Effector CD8-positive, alpha-beta T cell (primary cell): ENCODE data around the gene BRAP.
"Not testable (repeated sequence)": the region's sequence is repeated elsewhere in the genome, so short reads cannot be mapped to it uniquely, and the experiment has no call there.

Experiments used
- DNase-seq: peaks from one replicate; lab custom pipeline; 2025; lab: John Stamatoyannopoulos, UW
- total RNA-seq, 4 experiments: gene quantifications; one replicate each; lab custom pipeline; 2026; lab: John Stamatoyannopoulos, UW

Gene BRAP
- total RNA-seq = 56.8 to 64.1 (median 63.6) reads per million in 4 experiments

GRCh38 chr12:111685811-111686573 is at the start of gene BRAP, which contains the start of gene ACAD10:
Gene BRAP (minus strand): TSS chr12:111685956. CDS start chr12:111685792, 164 bp downstream.
Gene ACAD10 (plus strand): TSS chr12:111686053. CDS start chr12:111692710, 6,657 bp downstream.
- DNase-seq = peak; percentile 87

DNA sequence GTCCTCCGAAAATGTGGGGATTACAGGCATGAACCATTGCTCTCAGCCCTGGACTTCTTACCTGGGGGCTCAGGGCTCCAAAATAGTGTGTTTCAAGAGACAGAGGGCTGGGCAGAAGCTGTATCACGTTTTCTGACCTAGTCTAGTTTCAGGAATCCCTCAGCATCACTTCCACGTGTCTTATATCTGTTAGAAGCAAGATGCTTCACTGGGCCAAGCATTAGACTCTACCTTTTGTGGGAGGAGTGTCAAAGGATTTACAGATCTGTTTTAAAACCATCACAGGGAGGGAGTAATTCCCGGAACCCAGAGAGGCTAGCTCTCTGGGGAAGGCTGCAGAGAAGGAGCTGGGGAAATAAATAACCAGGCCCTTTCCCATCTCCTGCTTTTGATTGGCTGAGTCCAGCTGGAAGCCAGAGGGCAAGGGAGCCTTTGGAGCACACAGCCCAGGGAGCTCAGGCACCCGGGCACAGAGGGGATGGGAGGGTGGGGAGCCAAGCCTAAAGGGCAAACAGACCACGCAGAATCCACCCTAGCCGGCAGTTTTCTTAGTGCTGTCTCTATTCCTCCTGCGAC is 47.7 kb upstream of the BRAP start:
- DNase-seq = no peak

- DNase-seq = no peak
These were observed 47.0 kb upstream of the BRAP start for GRCh38 chr12:111732786-111733185.

GRCh38 chr12:111730420-111730819 is 44.7 kb upstream of the BRAP start:
- DNase-seq = no peak

DNA sequence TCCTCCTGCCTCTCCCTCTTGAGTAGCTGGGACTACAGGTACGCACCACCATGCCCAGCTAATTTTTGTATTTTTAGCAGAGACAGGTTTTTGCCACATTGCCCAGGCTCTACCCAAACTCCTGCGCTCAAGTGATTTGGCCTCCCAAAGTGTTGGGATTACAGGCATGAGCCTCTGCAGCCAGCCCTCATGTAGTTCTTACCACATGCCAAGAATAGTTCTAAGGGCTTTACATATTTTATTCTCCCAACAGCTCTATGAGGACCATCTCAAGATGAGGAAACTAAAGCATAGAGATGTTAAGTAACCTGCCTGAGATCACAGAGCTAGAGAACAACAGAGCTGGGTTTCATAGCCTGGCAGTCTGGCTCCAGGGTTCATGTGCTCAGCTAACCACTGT is 43.0 kb upstream of the BRAP start:
- no peak for DNase-seq

GRCh38 chr12:111723646-111724360 is 38.0 kb upstream of the BRAP start:
- not testable (repeated sequence) for DNase-seq

- no peak for DNase-seq
These were observed 34.7 kb upstream of the BRAP start for GRCh38 chr12:111720457-111720856.

DNA sequence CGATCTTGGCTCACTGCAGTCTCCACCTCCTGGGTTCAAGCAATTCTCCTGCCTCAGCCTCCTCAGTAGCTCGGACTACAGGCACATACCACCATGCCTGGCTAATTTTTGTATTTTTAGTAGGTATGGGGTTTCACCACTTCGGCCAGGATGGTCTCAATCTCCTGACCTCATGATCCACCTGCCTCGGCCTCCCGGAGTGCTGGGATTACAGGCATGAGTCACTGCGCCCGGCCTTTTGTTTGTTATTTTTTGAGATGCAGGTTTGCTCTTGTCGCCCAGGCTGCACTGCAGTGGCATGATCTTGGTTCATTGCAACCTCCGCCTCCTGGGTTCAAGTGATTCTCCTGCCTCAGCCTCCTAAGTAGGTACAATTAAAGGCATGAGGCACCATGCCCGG is 33.6 kb upstream of the BRAP start:
- DNase-seq = not testable (repeated sequence)

GRCh38 chr12:111715279-111715678 is 29.5 kb upstream of the BRAP start:
- no peak for DNase-seq

- DNase-seq = no peak
These were observed 20.4 kb upstream of the BRAP start for GRCh38 chr12:111706145-111706544.

DNA sequence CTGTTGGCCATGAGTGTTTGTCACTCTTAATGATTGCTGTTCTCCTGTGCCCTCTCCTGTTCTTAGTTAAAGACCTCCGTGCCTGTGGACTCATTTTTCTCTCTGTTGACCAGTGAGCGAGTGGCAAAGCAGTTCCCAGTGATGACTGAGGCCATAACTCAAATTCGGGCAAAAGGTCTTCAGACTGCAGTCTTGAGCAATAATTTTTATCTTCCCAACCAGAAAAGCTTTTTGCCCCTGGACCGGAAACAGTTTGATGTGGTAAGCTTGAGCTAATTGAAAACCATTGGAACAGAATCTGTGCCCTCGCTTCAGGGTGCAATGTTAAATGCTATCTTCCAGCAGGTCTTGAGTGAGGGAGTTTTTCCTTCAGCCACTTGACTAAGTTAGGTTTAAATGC is 19.9 kb upstream of the BRAP start:
- no peak for DNase-seq

DNA sequence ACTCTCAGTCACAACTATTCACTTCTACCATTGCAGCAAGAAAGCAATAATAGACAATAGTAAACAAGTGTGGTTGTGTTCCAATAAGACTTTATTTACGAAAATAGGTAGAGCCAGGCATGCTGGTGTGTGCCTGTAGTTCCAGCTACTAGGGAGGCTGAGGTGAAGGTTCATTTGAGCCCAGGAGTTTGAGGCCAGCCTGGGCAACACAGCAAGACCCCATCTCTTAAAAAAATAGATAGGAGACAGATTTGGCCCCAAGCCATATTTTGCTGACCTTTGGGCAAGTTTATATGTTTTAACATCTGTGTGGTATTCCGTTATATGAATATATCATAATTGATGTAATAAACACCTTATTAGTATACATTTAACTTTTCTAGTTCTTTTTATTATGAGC is 14.2 kb upstream of the BRAP start:
- DNase-seq = no peak

GRCh38 chr12:111693818-111694217 is 8.1 kb upstream of the BRAP start:
- no peak for DNase-seq

- DNase-seq = no peak
These were observed 6.9 kb upstream of the BRAP start for GRCh38 chr12:111692575-111693210.

- no peak for DNase-seq
These were observed 5.5 kb upstream of the BRAP start for GRCh38 chr12:111691262-111691661.

DNA sequence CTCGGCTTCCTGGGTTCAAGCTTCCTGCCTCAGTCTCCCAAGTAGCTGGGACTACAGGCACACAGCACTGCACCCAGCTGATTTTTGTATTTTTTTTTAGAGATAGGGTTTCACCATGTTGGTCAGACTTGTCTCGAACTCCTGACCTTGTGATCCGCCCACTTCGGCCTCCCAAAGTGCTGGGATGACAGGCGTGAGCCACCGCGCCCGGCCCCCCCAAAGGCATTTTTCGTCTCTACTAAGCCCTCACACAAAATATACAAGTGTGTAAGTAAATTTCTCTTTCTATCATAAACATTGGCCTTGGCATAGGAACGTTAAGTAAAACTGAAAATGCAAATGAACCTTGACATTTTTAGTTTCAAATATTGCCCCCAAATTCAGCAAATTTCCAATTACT is 2.2 kb upstream of the BRAP start:
- DNase-seq = no peak

DNA sequence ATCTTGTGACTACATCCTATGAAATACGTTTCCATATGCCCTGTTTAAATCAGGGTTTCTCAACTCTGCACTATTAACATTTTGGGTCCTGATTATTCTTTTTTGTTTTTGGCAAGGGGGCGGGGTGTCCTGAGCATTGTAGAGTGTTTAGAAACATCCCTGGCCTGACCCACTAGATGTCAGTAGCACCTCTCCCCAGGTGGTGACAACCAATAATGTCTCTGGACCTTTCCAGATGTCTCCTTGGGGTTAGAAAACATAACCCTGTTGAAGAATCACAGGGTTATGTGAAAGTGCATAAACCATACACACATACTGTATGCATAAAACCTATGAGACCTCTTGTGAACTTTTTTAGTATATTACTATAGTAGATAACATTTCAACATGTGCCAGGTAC is 1.5 kb upstream of the BRAP start:
- DNase-seq = no peak

GRCh38 chr12:111686574-111687105 is 884 bp upstream of the BRAP start:
- no peak for DNase-seq

- no peak for DNase-seq
These were observed 390 bp downstream of the BRAP start for GRCh38 chr12:111685322-111685810.

DNA sequence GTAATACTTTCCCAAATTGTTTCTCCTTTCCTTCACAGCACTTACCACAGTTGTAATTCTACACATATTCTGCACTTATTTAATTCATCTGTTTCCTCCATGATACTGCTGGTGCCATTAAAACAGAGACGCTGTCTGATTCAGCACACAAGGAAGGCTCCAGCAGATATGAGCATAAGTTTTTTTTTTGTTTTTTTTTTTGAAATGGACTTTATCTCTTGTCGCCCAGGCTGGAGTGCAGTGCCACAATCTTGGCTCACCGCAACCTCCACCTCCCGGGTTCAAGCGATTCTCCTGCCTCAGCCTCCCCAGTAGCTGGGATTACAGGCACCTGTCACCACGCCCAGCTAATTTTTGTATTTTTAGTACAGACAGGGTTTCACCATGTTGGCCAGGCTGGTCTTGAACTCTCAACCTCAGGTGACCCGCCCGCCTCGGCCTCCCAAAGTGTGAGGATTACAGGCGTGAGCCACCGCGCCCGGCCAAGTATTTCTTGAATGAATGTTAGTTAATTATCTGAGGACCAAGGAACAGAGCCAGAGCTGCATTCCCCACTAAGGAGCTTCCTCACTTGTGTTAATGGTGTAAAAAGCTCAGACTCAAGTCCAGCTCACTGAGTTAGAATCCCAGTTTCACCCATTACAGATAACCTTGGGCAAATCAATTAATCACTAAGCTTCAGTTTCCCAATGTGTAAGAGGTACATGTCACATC is 1.1 kb downstream of the BRAP start:
- DNase-seq = not testable (repeated sequence)

DNA sequence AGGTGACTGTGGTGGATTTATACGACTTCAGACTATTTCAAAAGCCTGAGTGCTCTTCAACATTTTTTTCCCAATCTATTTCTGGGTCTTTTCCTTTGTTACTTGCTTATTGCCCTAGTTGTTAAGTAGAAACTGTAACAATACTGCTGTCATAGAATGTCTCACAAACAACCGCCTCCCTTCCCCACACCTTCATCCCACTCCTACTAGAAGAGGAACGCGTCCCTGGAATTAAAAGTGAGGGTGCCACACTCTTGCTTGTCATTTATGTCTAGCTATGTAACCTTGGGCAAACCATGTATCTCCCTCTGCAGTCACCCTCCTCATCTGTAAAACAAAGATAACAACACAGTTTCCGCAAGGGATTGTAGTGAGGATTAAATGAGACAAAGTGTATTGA is 8.6 kb downstream of the BRAP start:
- DNase-seq = no peak
